GM20431 (cell line): ENCODE results near the gene SKAP2.

ENCODE experiments used
- in situ Hi-C: fragments of 300-500 bp; cut with MseI, MboI; formaldehyde crosslinking; loops from one replicate; pipeline ENCODE4 v1.15.0; 2020; ENCODE audit warnings: low sequenced_read_pairs; ENCODE audit not compliant: unreplicated experiment

SKAP2 gene

DNA sequence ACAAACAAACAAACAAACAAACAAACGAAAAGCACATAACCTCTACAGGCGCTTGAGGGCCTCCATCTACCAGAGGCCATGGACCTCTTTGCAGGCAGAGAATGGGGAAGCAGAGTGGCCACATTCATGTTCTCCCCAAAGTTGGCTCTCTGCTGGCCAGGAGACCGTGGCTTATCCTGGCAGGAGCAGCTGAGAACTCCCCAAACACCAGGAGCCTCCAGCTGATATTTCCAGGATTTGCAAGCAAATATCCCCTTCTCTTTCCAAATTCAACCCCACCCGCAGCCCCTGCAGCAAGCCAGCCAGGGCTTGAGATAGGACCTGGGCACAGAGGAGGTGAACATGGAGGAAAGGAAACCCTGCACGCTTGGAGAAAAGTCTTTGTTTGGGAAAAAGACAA, 240.0 kb downstream of the SKAP2 start:
- in situ Hi-C loops, result no loop called here

- in situ Hi-C loops, result no loop called here
Observed at GRCh38 chr7:26620352-26620751, 244.0 kb downstream of the SKAP2 start.

GRCh38 chr7:26619348-26619984, 244.9 kb downstream of the SKAP2 start:
- in situ Hi-C loops, result no loop called here

DNA sequence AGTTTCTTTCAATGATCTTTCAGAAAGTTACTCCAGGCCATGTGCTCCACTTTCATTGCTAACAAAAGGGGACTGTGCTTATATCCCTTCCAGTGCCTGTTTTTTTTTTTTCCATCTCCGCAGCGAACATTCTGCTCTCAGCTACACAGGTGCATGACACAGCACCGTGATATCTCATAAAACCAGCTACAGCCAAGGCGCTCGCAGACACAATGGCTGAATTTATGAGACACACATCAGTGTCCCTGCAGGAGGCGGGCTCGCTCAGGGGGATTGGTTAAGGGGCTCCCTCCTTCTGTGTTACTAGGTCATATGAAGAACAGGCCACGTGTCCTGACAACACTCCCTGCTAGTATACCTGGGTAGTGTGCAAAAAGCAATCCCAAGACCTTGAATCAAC, 245.5 kb downstream of the SKAP2 start:
- in situ Hi-C loops, result no loop called here

GRCh38 chr7:26618449-26618848, 245.9 kb downstream of the SKAP2 start:
- in situ Hi-C loops, result no loop called here
